ENCODE results near the gene ANKRD52. TPM values are rescaled to one million over a fixed set of nuclear protein-coding genes. Genes with fewer than 3 reads are reported as not detected.
"Not testable (repeated sequence)": the region's sequence is repeated elsewhere in the genome, so short reads cannot be mapped to it uniquely, and the experiment has no call there.

ANKRD52 gene
- total RNA-seq, 1 experiment from 2014 or later: 46.3 TPM

GRCh38 chr12:56274299-56274698 lies 16.1 kb upstream of the ANKRD52 start:
- intact Hi-C loops (cut with micrococcal nuclease): no loop called here
- Mint-ChIP-seq H3K4me3 (ENCODE audit: unreplicated experiment) (no peak overlapping the region), H3K36me3 (ENCODE audit: insufficient read depth, unreplicated experiment) (peaks cover 88% of the 10 kb centered on the region), H3K27me3 (ENCODE audit: insufficient read depth, unreplicated experiment) (no peaks in the 10 kb centered on the region), H3K4me1 (ENCODE audit: insufficient read depth, unreplicated experiment) (no peaks in the 10 kb centered on the region), H3K27ac (ENCODE audit: low read depth, unreplicated experiment) (no peak overlapping the region), H3K9me3 (ENCODE audit: unreplicated experiment) (no peaks in the 10 kb centered on the region)
- TF ChIP-seq CTCF (IDR thresholded peaks at IDR 0.05; ENCODE audit: unreplicated experiment): no peak
- ChIA-PET POLR2A (no interaction called here), CTCF (interaction anchor here (0.7 kb wide), 1 partner anchor 191 kb away, joined by 4 read pairs; no protein-coding TSS in a partner anchor)
- no peak for DNase-seq (ENCODE audit: unreplicated experiment)
- no TSS peak for BruUV-seq (replicated peaks)

- DNase-seq (ENCODE audit: unreplicated experiment); H3K4me1 Mint-ChIP-seq (ENCODE audit: insufficient read depth, unreplicated experiment); intact Hi-C loops (cut with micrococcal nuclease); H3K27ac Mint-ChIP-seq (ENCODE audit: low read depth, unreplicated experiment); H3K27me3 Mint-ChIP-seq (ENCODE audit: insufficient read depth, unreplicated experiment); H3K4me3 Mint-ChIP-seq (ENCODE audit: unreplicated experiment); H3K9me3 Mint-ChIP-seq (ENCODE audit: unreplicated experiment); BruUV-seq (replicated peaks): not testable (repeated sequence)
- H3K36me3 Mint-ChIP-seq (ENCODE audit: insufficient read depth, unreplicated experiment): peaks cover 70% of the 10 kb centered on the region
- POLR2A ChIA-PET: interaction anchor here (1.3 kb wide), 1 partner anchor 27 kb away, joined by 5 read pairs; no protein-coding TSS in a partner anchor
- CTCF ChIA-PET: interaction anchor here (0.6 kb wide), 2 partner anchors 24 to 31 kb away, joined by 3 to 4 read pairs; no protein-coding TSS in a partner anchor
Observed at GRCh38 chr12:56272468-56272867, 14.3 kb upstream of the ANKRD52 start.

GRCh38 chr12:56271031-56271430 lies 12.8 kb upstream of the ANKRD52 start:
- Mint-ChIP-seq H3K4me1 (ENCODE audit: insufficient read depth, unreplicated experiment) (peaks cover 5% of the 10 kb centered on the region), H3K9me3 (ENCODE audit: unreplicated experiment) (no peaks in the 10 kb centered on the region), H3K27me3 (ENCODE audit: insufficient read depth, unreplicated experiment) (no peaks in the 10 kb centered on the region), H3K4me3 (ENCODE audit: unreplicated experiment) (no peak overlapping the region), H3K27ac (ENCODE audit: low read depth, unreplicated experiment) (no peak overlapping the region), H3K36me3 (ENCODE audit: insufficient read depth, unreplicated experiment) (peaks cover 56% of the 10 kb centered on the region)
- DNase-seq (ENCODE audit: unreplicated experiment): no peak
- ChIA-PET CTCF (interaction anchor here (0.6 to 1.0 kb wide), 4 partner anchors 14 to 188 kb away, joined by 3 to 4 read pairs (median 4); partner anchors contain the start of gene PA2G4), POLR2A (interaction anchor here (0.6 to 1.2 kb wide), 3 partner anchors 9 to 143 kb away, joined by 3 to 4 read pairs (median 3); partner anchors contain the start of genes ESYT1 and RNF41)
- BruUV-seq (replicated peaks): no TSS peak
- no peak for TF ChIP-seq CTCF (IDR thresholded peaks at IDR 0.05; ENCODE audit: unreplicated experiment)
- intact Hi-C loops (cut with micrococcal nuclease): no loop called here

GRCh38 chr12:56267443-56268071 lies 9.4 kb upstream of the ANKRD52 start:
- H3K36me3 Mint-ChIP-seq (ENCODE audit: insufficient read depth, unreplicated experiment): peaks cover 21% of the 10 kb centered on the region
- peak overlapping the region; percentile 51 for H3K27ac Mint-ChIP-seq (ENCODE audit: low read depth, unreplicated experiment)
- DNase-seq (ENCODE audit: unreplicated experiment): no peak
- ChIA-PET POLR2A (interaction anchor here (0.6 to 2.2 kb wide), 12 partner anchors 9 to 332 kb away, joined by 3 to 10 read pairs (median 4); partner anchors contain the start of genes ANKRD52, CNPY2, PAN2 and SMARCC2), CTCF (interaction anchor here (0.6 to 1.8 kb wide), 9 partner anchors 12 to 499 kb away, joined by 3 to 9 read pairs (median 4); no protein-coding TSS in a partner anchor)
- no peaks in the 10 kb centered on the region for H3K9me3 Mint-ChIP-seq (ENCODE audit: unreplicated experiment)
- BruUV-seq (replicated peaks): no TSS peak
- H3K4me1 Mint-ChIP-seq (ENCODE audit: insufficient read depth, unreplicated experiment): peaks cover 5% of the 10 kb centered on the region
- no peaks in the 10 kb centered on the region for H3K27me3 Mint-ChIP-seq (ENCODE audit: insufficient read depth, unreplicated experiment)
- peak overlapping the region; percentile 89 for H3K4me3 Mint-ChIP-seq (ENCODE audit: unreplicated experiment)
- intact Hi-C loops (cut with micrococcal nuclease): no loop called here
- no peak for TF ChIP-seq CTCF (IDR thresholded peaks at IDR 0.05; ENCODE audit: unreplicated experiment)

All from MCF 10A (cell line).